ENCODE results near the gene EIF5.
"Not testable (repeated sequence)": the region's sequence is repeated elsewhere in the genome, so short reads cannot be mapped to it uniquely, and the experiment has no call there.

GRCh38 chr14:103357552-103357951 is 23.5 kb downstream of the EIF5 start:
- TF ChIP-seq, protein P1, sequence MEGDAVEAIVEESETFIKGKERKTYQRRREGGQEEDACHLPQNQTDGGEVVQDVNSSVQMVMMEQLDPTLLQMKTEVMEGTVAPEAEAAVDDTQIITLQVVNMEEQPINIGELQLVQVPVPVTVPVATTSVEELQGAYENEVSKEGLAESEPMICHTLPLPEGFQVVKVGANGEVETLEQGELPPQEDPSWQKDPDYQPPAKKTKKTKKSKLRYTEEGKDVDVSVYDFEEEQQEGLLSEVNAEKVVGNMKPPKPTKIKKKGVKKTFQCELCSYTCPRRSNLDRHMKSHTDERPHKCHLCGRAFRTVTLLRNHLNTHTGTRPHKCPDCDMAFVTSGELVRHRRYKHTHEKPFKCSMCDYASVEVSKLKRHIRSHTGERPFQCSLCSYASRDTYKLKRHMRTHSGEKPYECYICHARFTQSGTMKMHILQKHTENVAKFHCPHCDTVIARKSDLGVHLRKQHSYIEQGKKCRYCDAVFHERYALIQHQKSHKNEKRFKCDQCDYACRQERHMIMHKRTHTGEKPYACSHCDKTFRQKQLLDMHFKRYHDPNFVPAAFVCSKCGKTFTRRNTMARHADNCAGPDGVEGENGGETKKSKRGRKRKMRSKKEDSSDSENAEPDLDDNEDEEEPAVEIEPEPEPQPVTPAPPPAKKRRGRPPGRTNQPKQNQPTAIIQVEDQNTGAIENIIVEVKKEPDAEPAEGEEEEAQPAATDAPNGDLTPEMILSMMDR (conservative IDR thresholded peaks at IDR 0.05; ENCODE audit: low read depth in 2 of 2), result not testable (repeated sequence)
- TF ChIP-seq NANOG (IDR thresholded peaks at IDR 0.05; ENCODE audit: borderline replicate concordance); CREB1 (CRISPR knock-in tag; IDR thresholded peaks at IDR 0.05; ENCODE audit: low read depth); EZH2 (IDR thresholded peaks at IDR 0.05; ENCODE audit: low read depth, unreplicated experiment); POLR2AphosphoS5 (IDR thresholded peaks at IDR 0.05; ENCODE audit: low read depth); EZH2phosphoT487 (IDR thresholded peaks at IDR 0.05; ENCODE audit: unreplicated experiment); REST (IDR thresholded peaks at IDR 0.05; ENCODE audit: unreplicated experiment): not testable (repeated sequence)
